GM21526 (cell line): ENCODE data around the gene LRRC4C.

Experiments used
- ATAC-seq: cut with Tn5 transposase; IDR thresholded peaks from one replicate; pipeline ENCODE4 v1.9.1; 2021; ENCODE audit warnings: moderate library complexity; ENCODE audit not compliant: unreplicated experiment, low FRiP score

The LRRC4C gene

GRCh38 chr11:40140560-40140959 lies 1318.9 kb downstream of the LRRC4C start:
- no peak for ATAC-seq

DNA sequence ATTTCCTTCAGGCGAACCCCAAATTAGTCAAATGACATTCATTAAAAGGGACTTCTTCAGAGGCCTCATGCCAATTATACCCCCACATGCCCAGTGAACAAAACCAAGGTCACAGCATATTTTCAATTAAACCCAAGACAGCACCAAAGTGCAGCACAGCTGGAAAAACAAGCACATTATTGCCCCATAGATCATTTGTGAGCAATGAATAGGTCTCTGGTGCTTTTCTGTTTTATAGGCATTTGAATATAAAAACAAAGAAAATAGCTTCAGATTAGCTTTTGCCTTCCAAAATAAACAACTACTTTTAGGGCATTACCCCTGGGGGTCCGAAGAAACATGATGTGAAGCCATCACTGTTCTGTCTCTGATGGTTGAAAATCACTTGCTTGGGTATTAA lies 1319.9 kb downstream of the LRRC4C start:
- no peak for ATAC-seq

GRCh38 chr11:40139066-40139465 lies 1320.4 kb downstream of the LRRC4C start:
- no peak for ATAC-seq

DNA sequence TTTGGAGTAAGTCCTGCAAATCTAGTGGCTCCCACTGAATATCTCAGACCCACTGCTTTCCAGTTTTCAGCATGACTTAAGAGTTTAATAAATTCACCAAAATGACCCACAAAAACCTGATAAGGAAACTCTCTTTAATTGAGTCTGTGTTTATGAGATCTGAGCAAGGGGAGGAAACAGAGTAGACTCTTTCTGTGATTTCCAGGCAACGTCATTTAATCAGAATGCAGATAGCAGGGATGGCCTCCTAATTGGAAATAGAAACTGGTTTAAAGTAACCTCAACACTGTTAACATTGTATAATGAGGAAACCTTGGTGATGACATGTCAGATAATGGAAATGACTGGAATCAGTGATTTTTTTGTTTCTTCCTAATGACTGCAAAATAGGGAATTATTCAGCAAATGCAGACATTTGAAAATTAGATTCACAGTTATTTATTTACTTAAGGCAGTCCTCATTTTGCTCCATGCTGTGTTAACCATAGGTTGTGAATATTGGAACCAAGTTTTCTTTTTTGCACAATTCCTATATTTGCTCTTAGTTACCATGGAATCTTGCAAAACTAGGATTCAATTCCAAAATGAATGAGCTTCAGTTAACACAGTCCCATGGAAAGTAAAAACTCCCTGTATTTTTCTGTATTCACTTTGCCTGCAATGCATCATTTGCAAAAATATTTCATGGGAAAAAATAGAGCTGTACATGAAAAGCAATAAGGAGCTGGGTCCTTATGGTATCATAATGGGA lies 1324.5 kb downstream of the LRRC4C start:
- ATAC-seq = no peak

DNA sequence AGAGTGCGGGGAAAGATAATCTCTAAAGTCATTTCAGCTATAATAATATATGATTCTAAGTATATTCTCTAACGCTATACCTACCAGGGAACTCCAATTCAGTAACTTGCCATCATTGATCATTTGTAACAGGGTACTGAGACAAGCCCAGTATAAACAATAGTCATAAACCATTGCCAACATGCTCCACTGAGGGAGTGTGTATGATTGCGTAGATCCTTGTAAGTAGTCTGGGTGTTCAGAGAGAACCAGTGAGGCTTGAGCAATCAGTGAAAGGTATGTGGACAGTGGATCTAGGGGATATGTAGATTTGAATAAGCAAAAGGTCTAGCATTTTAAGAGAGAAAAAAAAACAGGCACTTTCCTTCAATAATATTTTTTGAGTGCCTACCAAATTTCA lies 1326.0 kb downstream of the LRRC4C start:
- ATAC-seq = no peak

- ATAC-seq = no peak
These were observed 1326.5 kb downstream of the LRRC4C start for GRCh38 chr11:40132912-40133311.

- ATAC-seq = no peak
These were observed 1329.0 kb downstream of the LRRC4C start for GRCh38 chr11:40130427-40130826.

DNA sequence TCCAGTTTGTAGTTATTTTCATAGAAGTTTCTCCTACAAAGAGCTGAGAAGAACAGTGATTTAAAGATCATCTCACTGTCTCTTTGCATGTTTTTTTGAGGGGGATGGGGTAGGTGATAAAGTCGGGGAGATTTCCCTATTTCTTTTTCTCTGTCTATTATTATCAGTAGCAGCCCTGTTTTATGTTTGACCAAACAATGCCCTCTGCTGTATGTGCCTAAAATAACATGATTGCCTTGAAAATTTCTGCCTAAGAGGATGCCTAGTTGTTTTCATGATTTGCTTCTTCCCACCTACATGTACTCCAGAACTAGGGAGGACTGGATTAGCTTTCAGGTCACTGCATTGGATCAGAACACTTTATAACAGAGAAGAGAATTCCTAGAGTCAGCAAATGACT lies 1330.2 kb downstream of the LRRC4C start:
- ATAC-seq = no peak

DNA sequence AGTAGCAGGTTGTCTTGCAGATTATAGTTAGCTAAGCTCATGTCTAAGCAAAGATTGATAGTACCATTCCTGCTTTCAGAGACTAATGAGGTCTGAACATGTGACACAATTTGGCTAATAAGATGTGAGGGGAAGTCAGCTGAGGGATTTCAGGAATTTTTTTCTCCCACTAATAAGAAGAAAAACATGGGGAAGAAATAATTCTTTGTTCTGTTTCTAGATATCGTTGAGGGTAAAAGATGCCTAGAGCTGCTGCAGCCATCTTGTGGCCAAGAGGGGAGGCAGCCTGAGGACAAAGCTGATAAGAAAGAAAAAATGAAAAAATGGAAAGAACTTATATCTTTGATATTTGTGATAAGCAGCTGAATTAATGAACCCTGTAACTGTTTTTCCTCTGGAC lies 1334.4 kb downstream of the LRRC4C start:
- no peak for ATAC-seq

- no peak for ATAC-seq
These were observed 1339.8 kb downstream of the LRRC4C start for GRCh38 chr11:40119661-40120060.

GRCh38 chr11:40118780-40119179 lies 1340.7 kb downstream of the LRRC4C start:
- ATAC-seq = no peak

DNA sequence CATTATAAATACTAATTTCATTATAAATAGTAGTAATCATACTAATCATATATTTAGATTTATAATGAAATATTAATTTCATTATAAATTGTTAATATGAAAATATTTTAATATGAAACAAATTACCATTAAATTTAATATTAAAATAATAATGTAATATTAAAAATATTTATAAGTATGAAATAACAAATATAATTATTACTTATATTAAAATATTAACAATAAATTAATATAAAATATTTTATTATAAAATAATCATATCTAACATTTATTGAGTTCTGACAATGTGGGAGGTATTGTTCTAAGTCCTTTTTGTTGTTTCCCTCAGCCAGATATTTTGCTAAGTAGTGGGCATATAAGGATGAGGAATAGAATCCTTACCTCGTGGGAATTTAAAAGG lies 1341.4 kb downstream of the LRRC4C start:
- ATAC-seq = no peak

- ATAC-seq = no peak
These were observed 1354.4 kb downstream of the LRRC4C start for GRCh38 chr11:40104941-40105550.

DNA sequence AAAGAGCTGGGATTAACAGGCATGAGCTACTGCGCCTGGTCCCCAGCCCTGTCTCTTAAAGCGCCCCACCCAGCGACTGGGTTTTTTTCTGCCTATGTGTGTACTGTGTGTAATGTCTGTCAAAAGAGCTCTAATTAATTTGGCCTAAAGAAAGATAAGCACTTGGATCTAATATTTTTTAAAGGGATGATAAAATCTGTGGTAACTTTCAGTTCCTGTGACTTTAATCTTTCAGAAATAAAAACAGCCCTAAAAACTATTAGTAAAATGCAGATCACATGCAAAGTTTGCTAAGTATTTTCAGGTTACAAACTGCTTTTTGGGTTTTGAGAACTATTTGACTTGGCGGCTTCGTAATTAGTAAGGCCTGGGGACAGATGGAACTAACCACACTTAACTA lies 1358.7 kb downstream of the LRRC4C start:
- no peak for ATAC-seq

GRCh38 chr11:40100162-40100553 lies 1359.3 kb downstream of the LRRC4C start:
- no peak for ATAC-seq

DNA sequence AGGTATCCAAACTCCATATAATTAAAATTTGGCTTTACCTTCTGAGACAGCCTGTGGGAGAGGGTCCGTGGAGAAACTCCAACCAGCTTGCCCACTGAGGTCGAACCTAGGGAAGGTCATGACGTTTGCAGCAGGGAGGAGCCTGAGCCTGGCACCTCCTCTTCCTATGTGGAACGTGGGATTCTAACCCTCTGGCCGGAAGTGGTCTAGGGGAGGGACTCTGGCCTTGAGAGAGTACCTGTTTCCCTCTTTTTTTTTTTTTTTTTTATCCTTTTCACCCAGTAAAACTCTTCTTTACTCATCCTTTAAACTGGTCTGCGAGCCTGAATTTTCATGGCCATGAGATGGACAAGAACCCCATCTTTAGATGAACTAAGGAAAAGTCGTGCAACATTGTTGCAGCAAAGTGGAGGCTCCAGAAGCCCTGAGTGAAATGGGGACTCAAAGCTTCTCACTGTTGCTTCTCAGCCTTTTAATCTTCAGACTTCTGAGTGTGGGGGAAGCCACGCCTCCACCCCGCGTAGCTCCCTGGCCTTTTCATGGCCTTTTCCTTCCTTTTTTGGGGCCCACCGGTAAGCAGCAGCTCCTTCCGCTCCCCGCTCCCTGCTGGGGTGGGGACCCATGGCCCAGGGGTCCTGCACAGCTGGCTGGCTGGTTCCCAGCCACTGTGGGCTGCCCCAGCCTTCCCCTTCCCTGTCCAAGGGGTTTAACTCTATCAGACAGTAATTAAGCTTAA lies 1359.9 kb downstream of the LRRC4C start:
- ATAC-seq = no peak

DNA sequence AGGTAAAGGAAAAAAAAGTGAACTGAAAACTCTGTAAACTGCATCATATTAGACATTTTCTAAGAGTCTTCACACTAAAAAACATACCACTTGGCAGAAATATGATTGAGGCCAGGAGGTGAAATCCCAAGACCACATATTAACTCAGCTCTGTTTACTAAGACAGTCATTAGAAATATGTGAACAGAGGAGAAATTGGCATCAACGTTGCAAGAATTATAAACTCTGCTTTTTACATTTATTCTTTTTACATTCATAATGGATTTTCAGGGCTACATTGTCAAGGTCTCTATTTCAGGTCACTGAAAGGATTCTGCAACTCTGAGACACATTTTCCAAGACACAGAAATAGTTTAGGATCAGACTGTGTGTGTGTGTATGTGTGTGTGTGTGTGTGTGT lies 1364.0 kb downstream of the LRRC4C start:
- no peak for ATAC-seq

DNA sequence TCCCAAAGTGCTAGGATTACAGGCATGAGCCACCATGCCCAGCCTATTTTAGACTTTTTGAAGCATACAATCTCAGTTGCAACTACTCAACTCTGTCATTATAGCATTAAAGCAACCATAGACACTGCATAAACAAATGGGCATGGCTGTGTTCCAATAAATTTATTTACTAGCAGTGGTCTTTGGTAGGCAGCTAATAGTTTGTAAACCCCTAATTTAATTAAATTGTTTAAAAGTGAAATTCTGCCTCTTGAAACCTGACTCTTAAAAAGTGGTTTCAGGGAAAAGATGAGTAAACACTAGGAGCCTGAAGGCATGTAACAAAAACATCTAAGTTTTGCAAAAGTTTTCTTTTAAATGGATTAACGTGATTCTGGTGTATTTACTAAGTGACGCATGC lies 1364.5 kb downstream of the LRRC4C start:
- ATAC-seq = no peak

DNA sequence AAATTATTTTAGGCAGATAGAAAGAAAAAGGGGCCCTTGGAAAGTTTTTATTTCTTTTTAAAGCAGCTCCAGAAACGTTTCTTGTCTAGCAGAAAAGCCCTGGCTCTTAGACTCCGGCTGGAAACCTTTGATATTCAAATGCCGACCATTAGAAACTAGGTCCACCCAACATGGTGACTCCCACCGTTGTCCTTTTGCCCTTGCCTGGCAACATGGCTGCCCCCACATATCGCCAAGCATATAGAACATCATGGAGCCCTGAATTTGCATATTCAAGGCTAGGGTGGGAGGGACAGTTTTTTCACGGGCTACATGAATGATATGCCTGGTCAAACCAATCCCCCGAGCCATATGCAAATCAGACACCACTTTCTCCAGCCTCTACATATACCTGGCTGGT lies 1379.0 kb downstream of the LRRC4C start:
- ATAC-seq = no peak
